ENCODE measurements around the gene TNS4.
A peak's percentile ranks its signal among the peaks of the same experiment; 100 is the strongest.

TNS4 gene

DNA sequence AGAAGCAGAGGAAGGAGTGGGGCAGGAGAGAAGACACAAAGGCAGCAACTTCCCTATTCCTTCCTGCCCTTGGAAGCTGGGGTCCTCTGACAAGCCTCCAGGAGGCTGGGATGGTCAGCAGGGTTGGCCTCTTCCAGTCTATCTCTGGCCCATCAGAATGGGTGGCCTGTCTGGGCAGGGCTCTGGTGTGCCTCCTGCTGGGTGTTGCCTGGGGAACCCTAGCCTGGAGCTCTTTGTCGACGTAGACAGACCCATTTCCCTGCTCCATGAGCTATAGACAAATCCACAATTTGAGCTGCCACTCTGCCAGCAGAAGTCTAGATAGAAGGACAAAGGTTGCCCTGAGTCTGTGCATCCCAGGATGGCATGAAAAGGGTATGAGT lies 46.8 kb downstream of the TNS4 start:
- no peak for DNase-seq

DNA sequence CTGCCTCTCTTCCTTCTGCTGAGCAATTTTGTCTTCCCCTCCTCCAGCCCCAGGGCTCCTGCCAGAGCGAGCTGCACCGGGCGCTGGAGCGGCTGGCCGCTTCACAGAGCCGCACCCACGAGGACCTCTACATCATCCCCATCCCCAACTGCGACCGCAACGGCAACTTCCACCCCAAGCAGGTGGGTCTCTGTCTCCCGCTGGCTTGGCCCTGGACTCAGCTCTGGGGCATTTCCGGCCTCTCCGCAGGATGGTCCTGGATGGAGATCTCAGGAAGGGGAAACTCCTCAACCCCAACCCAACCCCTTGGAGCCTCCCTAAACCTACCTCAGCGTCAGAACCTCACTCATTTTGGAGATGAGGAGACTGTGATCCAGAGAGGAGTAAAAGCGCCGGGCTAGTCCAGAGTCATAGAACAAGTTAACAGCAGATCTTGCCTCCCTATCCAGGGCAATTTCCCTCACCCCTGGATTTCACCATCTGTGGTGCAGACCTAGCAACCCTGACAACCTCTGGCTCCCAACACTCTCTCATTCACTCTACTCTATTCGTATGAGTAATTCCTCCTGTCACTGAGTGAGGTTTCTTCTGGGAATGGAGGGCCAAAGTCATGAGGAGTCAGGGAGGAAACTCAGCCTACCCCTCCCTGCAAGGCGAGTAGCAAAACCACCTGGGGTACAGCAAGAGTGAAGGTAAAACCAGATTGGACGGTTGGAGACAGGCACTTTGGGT lies 47.4 kb downstream of the TNS4 start:
- DNase-seq, result no peak

- no peak for DNase-seq
These were observed 48.5 kb downstream of the TNS4 start for GRCh38 chr17:40452921-40453378.

GRCh38 chr17:40452216-40452787 lies 49.1 kb downstream of the TNS4 start:
- DNase-seq, result no peak

GRCh38 chr17:40451420-40451819 lies 50.0 kb downstream of the TNS4 start:
- no peak for DNase-seq

DNA sequence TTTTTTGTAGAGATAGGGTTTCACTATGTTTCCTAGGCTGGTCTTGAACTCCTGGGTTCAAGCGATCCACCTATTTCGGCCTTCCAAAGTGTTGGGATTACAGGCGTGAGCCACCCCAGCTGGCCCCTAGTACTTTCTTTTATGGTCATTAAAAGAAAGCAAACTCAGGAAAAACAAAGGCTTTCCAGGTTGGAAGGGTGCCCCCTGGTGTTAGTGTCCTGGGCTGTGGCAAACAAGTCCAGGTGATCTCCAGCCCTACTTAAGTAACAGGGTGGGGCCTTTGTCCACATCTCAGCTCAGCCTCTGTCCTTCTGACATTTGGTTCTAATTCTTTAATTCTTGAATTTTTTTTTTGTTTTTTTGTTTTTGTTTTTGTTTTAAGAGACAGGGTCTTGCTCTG lies 51.2 kb downstream of the TNS4 start:
- DNase-seq, result peak; percentile 27 to 33

- DNase-seq, result no peak
These were observed 52.7 kb downstream of the TNS4 start for GRCh38 chr17:40448639-40449261.

DNA sequence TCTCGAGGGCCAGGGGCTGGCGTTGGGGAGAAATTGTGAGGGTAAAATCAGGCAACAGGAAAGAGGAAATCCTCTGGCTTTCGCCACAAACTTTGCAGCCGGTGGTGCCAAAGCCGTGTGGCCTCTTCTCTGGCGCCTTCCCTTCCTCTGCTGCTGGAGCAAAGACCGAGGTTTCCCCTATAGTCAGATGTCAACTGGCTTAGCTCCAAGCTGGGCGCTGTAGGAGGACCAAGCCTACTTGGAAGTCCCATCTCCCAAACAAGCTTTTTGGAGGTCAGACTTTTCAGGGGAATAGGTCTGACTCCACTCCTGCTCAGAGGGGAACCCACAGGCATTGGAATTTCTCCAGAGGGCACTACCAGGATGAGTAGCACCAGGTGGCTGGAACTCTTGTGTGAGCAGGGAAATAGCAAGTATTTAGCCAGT lies 53.2 kb downstream of the TNS4 start:
- peak; percentile 81 to 83 for DNase-seq

DNA sequence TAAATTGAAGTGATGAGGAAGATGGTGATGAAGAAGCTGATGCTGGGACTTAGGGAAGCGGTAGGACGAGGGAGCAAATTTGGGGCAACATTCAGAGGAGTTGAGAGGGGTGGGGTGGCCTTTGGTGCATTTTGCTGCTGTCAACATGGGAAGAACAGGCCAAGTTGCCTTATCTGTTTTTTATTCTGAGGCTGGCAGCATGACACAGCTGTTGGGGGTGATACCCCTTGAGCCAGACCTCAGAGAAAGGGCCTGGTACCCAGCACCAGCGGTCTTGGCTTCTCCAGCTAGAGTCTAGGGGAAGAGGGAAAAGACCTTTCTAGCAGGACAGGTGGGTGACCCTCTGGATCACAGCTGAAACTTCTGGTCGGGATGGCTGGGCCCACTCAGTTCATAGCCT lies 53.6 kb downstream of the TNS4 start:
- no peak for DNase-seq

DNA sequence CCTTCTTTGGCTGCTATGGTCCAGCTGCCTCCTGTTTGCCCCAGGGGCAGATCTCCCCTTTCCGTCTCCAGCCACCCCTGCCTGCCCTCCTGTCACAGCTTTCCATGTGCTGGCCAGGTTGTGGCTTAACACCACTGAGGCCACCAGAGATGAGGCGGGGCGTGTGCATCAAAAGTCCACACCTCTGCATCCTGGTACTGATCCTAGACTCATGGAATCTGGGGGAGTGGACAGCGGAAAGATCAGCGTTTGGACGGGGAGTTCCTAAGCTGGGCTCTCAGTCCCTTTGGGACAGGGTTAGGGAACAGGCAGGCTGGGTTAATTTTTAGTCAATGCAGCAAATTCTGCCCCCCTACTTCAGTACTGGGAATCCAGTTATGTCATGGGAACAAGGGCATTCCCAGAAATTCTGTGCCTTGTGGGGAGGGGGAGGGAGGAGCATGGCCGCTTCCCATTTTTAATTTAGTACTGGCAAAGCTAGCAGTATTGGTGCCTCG lies 54.2 kb downstream of the TNS4 start:
- DNase-seq, result no peak

- DNase-seq, result no peak
These were observed 55.5 kb downstream of the TNS4 start for GRCh38 chr17:40445751-40446468.

- peak in 1 of 2 experiments; percentile 26 for DNase-seq
These were observed 57.2 kb downstream of the TNS4 start for GRCh38 chr17:40443988-40444899.

- DNase-seq, result peak; percentile 65 to 70
These were observed 58.0 kb downstream of the TNS4 start, which contains the start of gene IGFBP4 for GRCh38 chr17:40443196-40443987. TSS of gene IGFBP4 (plus strand) at chr17:40443450. CDS start at chr17:40443736, 286 bp downstream.

GRCh38 chr17:40442392-40443195 lies 58.8 kb downstream of the TNS4 start:
- peak; percentile 58 to 65 for DNase-seq

GRCh38 chr17:40440166-40440565 lies 61.3 kb downstream of the TNS4 start:
- no peak for DNase-seq

GRCh38 chr17:40437095-40437732 lies 64.2 kb downstream of the TNS4 start:
- peak; percentile 43 to 55 for DNase-seq

DNA sequence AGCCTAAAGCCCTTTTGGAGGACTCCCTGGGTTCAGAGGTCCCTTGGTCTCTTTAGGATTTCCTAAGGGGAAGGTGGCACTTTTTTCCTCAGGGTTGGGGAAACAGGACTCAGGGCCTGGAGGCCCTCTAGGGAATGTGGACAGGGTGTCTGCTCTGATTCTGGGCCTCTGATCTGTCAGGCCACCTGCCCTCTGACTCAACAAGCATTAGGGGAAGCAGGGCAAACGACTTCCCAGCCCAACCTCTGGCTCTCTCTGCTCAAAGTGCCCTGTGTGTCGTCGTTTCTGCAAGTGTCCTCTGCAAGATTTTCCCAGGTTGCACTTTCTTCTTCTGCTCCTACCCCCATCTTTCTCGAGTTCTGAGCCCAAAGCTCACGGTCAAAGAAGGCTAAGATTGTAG lies 64.8 kb downstream of the TNS4 start:
- DNase-seq, result peak; percentile 10 to 28

DNA sequence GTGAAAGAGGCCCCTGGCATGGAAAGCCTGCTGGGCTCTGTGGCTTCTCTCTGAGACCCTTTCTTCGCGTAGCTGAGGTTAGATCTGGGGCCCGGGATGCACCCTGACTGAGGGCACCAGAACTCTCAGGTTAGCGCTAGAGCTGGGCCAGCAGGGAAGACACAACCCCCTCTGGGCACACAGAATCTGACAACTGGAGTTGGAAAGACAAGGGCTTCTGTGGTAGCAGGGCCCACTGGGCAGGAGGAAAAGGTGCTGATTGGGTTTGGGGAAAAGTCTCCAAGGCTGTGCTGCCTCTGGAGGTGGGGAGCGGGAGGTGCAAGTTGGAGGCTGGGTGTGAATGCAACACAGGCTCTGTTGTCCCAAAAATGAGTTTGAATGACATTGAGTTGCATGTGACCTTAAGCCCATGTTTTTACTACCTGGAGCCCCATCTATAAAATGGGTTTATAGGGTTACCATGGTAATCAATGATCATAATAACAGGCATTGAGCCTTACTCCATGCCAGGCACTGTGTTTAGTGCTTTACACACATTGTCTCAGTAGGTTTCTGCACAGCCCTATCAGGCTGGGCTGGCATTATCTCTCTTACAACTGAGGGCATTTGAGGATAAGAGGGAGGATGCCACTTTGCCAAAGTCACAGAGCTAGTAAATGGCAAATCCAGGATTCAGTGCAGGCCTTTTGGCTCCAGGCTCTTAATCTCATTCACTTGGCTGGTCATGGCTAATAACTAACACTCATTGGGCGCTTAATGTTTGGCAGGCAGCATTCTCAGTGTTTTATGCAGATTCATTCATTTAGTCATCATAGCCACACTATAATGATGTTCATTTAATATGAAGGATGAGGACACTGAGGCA lies 67.6 kb downstream of the TNS4 start:
- DNase-seq, result peak; percentile 36 to 45
